ENCODE measurements around the gene SOX12.
"Not testable (repeated sequence)": the region's sequence is repeated elsewhere in the genome, so short reads cannot be mapped to it uniquely, and the experiment has no call there.

Gene SOX12

GRCh38 chr20:328975-329695, 3.8 kb downstream of the SOX12 start:
- no peak for DNase-seq (ENCODE audit: low read depth)

GRCh38 chr20:329851-330232, 4.5 kb downstream of the SOX12 start:
- no peak for DNase-seq (ENCODE audit: low read depth)

GRCh38 chr20:330233-331149, 5.1 kb downstream of the SOX12 start:
- peak; percentile 83 for DNase-seq (ENCODE audit: low read depth)

- no peak for DNase-seq (ENCODE audit: low read depth)
Observed at GRCh38 chr20:334578-334977, 9.2 kb downstream of the SOX12 start.

GRCh38 chr20:336040-336439, 10.7 kb downstream of the SOX12 start:
- DNase-seq (ENCODE audit: low read depth), result not testable (repeated sequence)

GRCh38 chr20:341682-342081, 16.3 kb downstream of the SOX12 start:
- peak; percentile 98 for DNase-seq (ENCODE audit: low read depth)

- no peak for DNase-seq (ENCODE audit: low read depth)
Observed at GRCh38 chr20:343107-343506, 17.8 kb downstream of the SOX12 start.

- no peak for DNase-seq (ENCODE audit: low read depth)
Observed at GRCh38 chr20:346033-346639, 20.8 kb downstream of the SOX12 start.

GRCh38 chr20:346640-347316, 21.4 kb downstream of the SOX12 start, which contains the start of gene NRSN2:
Gene NRSN2, plus strand, starts transcription at chr20:347111. Its CDS starts 2,533 bp downstream, at chr20:349644.
- peak; percentile 73 for DNase-seq (ENCODE audit: low read depth)

- DNase-seq (ENCODE audit: low read depth), result no peak
Observed at GRCh38 chr20:347317-347639, 21.9 kb downstream of the SOX12 start.

GRCh38 chr20:347640-348484, 22.5 kb downstream of the SOX12 start:
- peak; percentile 96 for DNase-seq (ENCODE audit: low read depth)

GRCh38 chr20:348972-349841, 23.9 kb downstream of the SOX12 start:
- DNase-seq (ENCODE audit: low read depth), result no peak

GRCh38 chr20:353166-353565, 27.8 kb downstream of the SOX12 start:
- no peak for DNase-seq (ENCODE audit: low read depth)

- DNase-seq (ENCODE audit: low read depth), result peak; percentile 83
Observed at GRCh38 chr20:354298-354977, 29.1 kb downstream of the SOX12 start.

- not testable (repeated sequence) for DNase-seq (ENCODE audit: low read depth)
Observed at GRCh38 chr20:356154-356553, 30.8 kb downstream of the SOX12 start.

GRCh38 chr20:356745-357144, 31.4 kb downstream of the SOX12 start:
- no peak for DNase-seq (ENCODE audit: low read depth)

GRCh38 chr20:358891-359555, 33.7 kb downstream of the SOX12 start:
- no peak for DNase-seq (ENCODE audit: low read depth)

GRCh38 chr20:361561-361960, 36.2 kb downstream of the SOX12 start:
- DNase-seq (ENCODE audit: low read depth), result no peak

Measured in ELR (cell line).